GM23338 (cell line): Measurements from ENCODE around the gene EEF2K. TPM values are rescaled to one million over a fixed set of nuclear protein-coding genes. Genes with fewer than 3 reads are reported as not detected.

Source experiments
- ATAC-seq: fragments of 200-7000 bp; cut with Tn5 transposase; 3 replicates; pipeline ENCODE4 v1.9.1; 2020
- DNase-seq: peaks from one replicate; pipeline ENCODE4 v3.0.0-alpha.2; 2015; ENCODE audit warnings: low spot score
- H2AFZ ChIP-seq: fragments of 200-600 bp; sonication (generic); 2 replicates; pipeline ENCODE4 v1.8.0; 2016; ENCODE audit warnings: antibody characterized with exemption, mild to moderate bottlenecking, moderate library complexity
- H3F3A ChIP-seq: fragments of 200-600 bp; sonication (generic); replicated peaks from 2 replicates; pipeline ENCODE4 v1.8.0; 2017; ENCODE audit warnings: antibody characterized with exemption, mixed run types, low read depth
- H3K27ac ChIP-seq: fragments of 200-600 bp; sonication (generic); 2 replicates; pipeline ENCODE4 v1.6.1; 2016; ENCODE audit warnings: low read depth
- H3K27me3 ChIP-seq: fragments of 200-600 bp; sonication (generic); 2 replicates; pipeline ENCODE4 v1.8.0; 2016; ENCODE audit warnings: mild to moderate bottlenecking, mixed run types, moderate library complexity; ENCODE audit not compliant: insufficient read depth
- H3K36me3 ChIP-seq: fragments of 200-600 bp; sonication (generic); 2 replicates; pipeline ENCODE4 v1.8.0; 2016; ENCODE audit warnings: mild to moderate bottlenecking; ENCODE audit not compliant: insufficient read depth
- H3K4me1 ChIP-seq: fragments of 200-600 bp; sonication (generic); 2 replicates; pipeline ENCODE4 v1.8.0; 2016; ENCODE audit warnings: mild to moderate bottlenecking, moderate library complexity; ENCODE audit not compliant: insufficient read depth
- H3K4me2 ChIP-seq: fragments of 200-600 bp; sonication (generic); 2 replicates; pipeline ENCODE4 v1.7.1; 2017; ENCODE audit warnings: mixed run types
- H3K4me3 ChIP-seq: fragments of 200-600 bp; sonication (generic); 2 replicates; pipeline ENCODE4 v1.6.1; 2016; ENCODE audit warnings: mixed run types
- H3K79me2 ChIP-seq: fragments of 200-600 bp; sonication (generic); replicated peaks from 2 replicates; pipeline ENCODE4 v1.8.0; 2017; ENCODE audit warnings: mild to moderate bottlenecking; ENCODE audit not compliant: insufficient read depth
- H3K9me2 ChIP-seq: fragments of 200-600 bp; sonication (generic); 2 replicates; pipeline ENCODE4 v1.8.0; 2017; ENCODE audit not compliant: insufficient read depth
- H4K20me1 ChIP-seq: fragments of 200-600 bp; sonication (generic); replicated peaks from 2 replicates; pipeline ENCODE4 v1.8.0; 2017; ENCODE audit warnings: mild to moderate bottlenecking; ENCODE audit not compliant: insufficient read depth
- H3K27ac Mint-ChIP-seq: 2 replicates; pipeline ENCODE4 v1.8.0; 2020; ENCODE audit warnings: inconsistent platforms, mild to moderate bottlenecking, moderate library complexity, mixed read lengths
- H3K27me3 Mint-ChIP-seq: 3 replicates; pipeline ENCODE4 v1.8.0; 2022; ENCODE audit warnings: low read depth, mild to moderate bottlenecking, moderate library complexity, mixed read lengths, inconsistent platforms; ENCODE audit not compliant: insufficient read depth, poor library complexity
- H3K36me3 Mint-ChIP-seq: 3 replicates; pipeline ENCODE4 v1.8.0; 2021; ENCODE audit warnings: low read depth, mild to moderate bottlenecking, inconsistent platforms, moderate library complexity, mixed read lengths
- H3K4me1 Mint-ChIP-seq: 3 replicates; pipeline ENCODE4 v1.8.0; 2020; ENCODE audit warnings: mild to moderate bottlenecking, inconsistent platforms, mixed read lengths
- H3K4me3 Mint-ChIP-seq: 3 replicates; pipeline ENCODE4 v1.8.0; 2021; ENCODE audit warnings: moderate library complexity, mild to moderate bottlenecking, inconsistent platforms, mixed read lengths
- H3K9me3 Mint-ChIP-seq: 3 replicates; pipeline ENCODE4 v1.8.0; 2020; ENCODE audit warnings: moderate library complexity, mild to moderate bottlenecking, inconsistent platforms, mixed read lengths
- CREB1 ChIP-seq: fragments of 250-450 bp; sonication (Bioruptor Pico); IDR thresholded peaks from 2 replicates; pipeline ENCODE4 v1.5.0; 2020; ENCODE audit warnings: low read depth, mild to moderate bottlenecking, moderate library complexity
- EZH2 ChIP-seq: fragments of 200-600 bp; sonication (generic); IDR thresholded peaks from one replicate; pipeline ENCODE4 v1.8.0; 2017; ENCODE audit warnings: antibody characterized with exemption, mild to moderate bottlenecking, low read depth; ENCODE audit not compliant: unreplicated experiment
- EZH2phosphoT487 ChIP-seq: fragments of 200-600 bp; sonication (generic); IDR thresholded peaks from one replicate; pipeline ENCODE4 v1.8.1; 2018; ENCODE audit warnings: antibody characterized with exemption; ENCODE audit not compliant: unreplicated experiment
- NANOG ChIP-seq: IDR thresholded peaks from 2 replicates; pipeline ENCODE4 v1.6.1; 2016; ENCODE audit warnings: antibody characterized with exemption, borderline replicate concordance
- POLR2AphosphoS5 ChIP-seq: IDR thresholded peaks from 2 replicates; pipeline ENCODE4 v1.6.1; 2016; ENCODE audit warnings: antibody characterized with exemption, low read depth
- REST ChIP-seq: IDR thresholded peaks from one replicate; pipeline ENCODE4 v1.6.1; 2018; ENCODE audit warnings: antibody characterized with exemption; ENCODE audit not compliant: unreplicated experiment
- STAT1 ChIP-seq: IDR thresholded peaks from one replicate; pipeline ENCODE4 v1.6.1; 2016; ENCODE audit warnings: antibody characterized with exemption; ENCODE audit not compliant: unreplicated experiment
- ZNF114 ChIP-seq: fragments of 250-450 bp; sonication (Bioruptor Pico); IDR thresholded peaks from 2 replicates; pipeline ENCODE4 v1.5.0; 2020; ENCODE audit warnings: mild to moderate bottlenecking, moderate library complexity
- ZNF331 ChIP-seq: fragments of 250-450 bp; sonication (Bioruptor Pico); IDR thresholded peaks from 2 replicates; pipeline ENCODE4 v1.5.0; 2020; ENCODE audit warnings: low read depth, mild to moderate bottlenecking, moderate library complexity
- ZNF462 ChIP-seq: fragments of 250-450 bp; sonication (Bioruptor Pico); IDR thresholded peaks from 2 replicates; pipeline ENCODE4 v1.5.0; 2020; ENCODE audit warnings: mild to moderate bottlenecking, moderate library complexity
- polyA plus RNA-seq: library from polyadenylated mRNA; unstranded; fragments of >200 nt; fragmentation: Nextera tagmentation; extraction: Ambion mirVana; gene quantifications from 2 replicates; pipeline ENCODE4 v1.2.1, GENCODE V29; 2016
- total RNA-seq: library from RNA; depleted of rRNA; stranded (reverse); fragments of >200 nt; shearing (Covaris generic); gene quantifications from 2 replicates; pipeline ENCODE4 v1.2.3, GENCODE V29; 2014

The EEF2K gene
- total and polyA plus RNA-seq, 2 experiments from 2014 or later: 5.4 to 23.9 TPM

- Mint-ChIP-seq H3K9me3 (no peaks in the 10 kb centered on the region), H3K4me3 (no peak overlapping the region), H3K36me3 (peaks cover 75% of the 10 kb centered on the region), H3K4me1 (peaks cover 2% of the 10 kb centered on the region; the same call in 1 of the 3 replicates), H3K27me3 (peaks cover 15% of the 10 kb centered on the region), H3K27ac (no peak overlapping the region)
- Histone ChIP-seq H3K27me3 (no peaks in the 10 kb centered on the region), H3F3A (peaks cover 2% of the 10 kb centered on the region), H3K4me1 (no peaks in the 10 kb centered on the region), H3K36me3 (peaks cover 47% of the 10 kb centered on the region), H3K4me2 (no peak overlapping the region), H4K20me1 (no peaks in the 10 kb centered on the region; the same call in 1 of the 2 replicates), H2AFZ (no peak overlapping the region), H3K9me2 (no peaks in the 10 kb centered on the region), H3K4me3 (no peak overlapping the region), H3K79me2 (peaks cover 15% of the 10 kb centered on the region), H3K27ac (no peak overlapping the region)
- DNase-seq: no peak
- TF ChIP-seq ZNF462: no peak
- TF ChIP-seq NANOG: no peak
- no peak for TF ChIP-seq EZH2phosphoT487
- TF ChIP-seq EZH2: no peak
- TF ChIP-seq REST: no peak
- TF ChIP-seq POLR2AphosphoS5: no peak
- no peak for TF ChIP-seq ZNF114 (CRISPR knock-in tag)
- TF ChIP-seq ZNF331: no peak
- no peak for TF ChIP-seq CREB1
- no peak for TF ChIP-seq STAT1
- ATAC-seq: no peak
Observed at GRCh38 chr16:22325598-22326368, 119.7 kb downstream of the EEF2K start.
